Spinal cord (tissue), 4 donors: ENCODE results near the gene KCNE2. TPM values are rescaled to one million over a fixed set of nuclear protein-coding genes. Genes with fewer than 3 reads are reported as not detected.

Experiments used
- polyA plus RNA-seq, 2 donors: library from polyadenylated mRNA; unstranded; fragments of 120-200 nt; gene quantifications; one replicate each; pipeline ENCODE4 v1.2.1, GENCODE V29; 2013; ENCODE audit not compliant: insufficient read length in 2 of 2
- total RNA-seq, 2 donors: library from RNA; depleted of rRNA in 1 of 2; stranded (reverse); fragments of 120-200 nt in 1 of 2; fragments of >200 nt in 1 of 2; gene quantifications; one replicate each; pipeline versions ENCODE4 v1.2.3 to v1.2.4, GENCODE V29; 2013 to 2014

Gene KCNE2
- total and polyA plus RNA-seq, 4 donors: 0.30 to 1.3 (median 0.95) TPM

Other genes with a start within 250 kb of the KCNE2 start
- gene SMIM11, start 11.5 kb downstream of the KCNE2 start, total RNA-seq: 10 to 100 TPM; 11.9 to 39.6 TPM
- 10 to 100 TPM in 1 of 2 donors, 1 to 10 TPM in 1; 9.8 to 12.4 TPM for gene SMIM11, start 11.5 kb downstream of the KCNE2 start, polyA plus RNA-seq
- under 1 TPM in 1 of 2 donors, not detected in 1; 0.11 TPM for gene SMIM34, start 59.9 kb downstream of the KCNE2 start, total RNA-seq
- gene SMIM34, start 59.9 kb downstream of the KCNE2 start, polyA plus RNA-seq: under 1 TPM; 0.33 to 0.92 TPM
- 1 to 10 TPM in 1 of 2 donors, under 1 TPM in 1; 0.69 to 2.2 TPM for gene KCNE1, start 148.2 kb downstream of the KCNE2 start, total RNA-seq
- 1 to 10 TPM; 1.7 to 2.7 TPM for gene KCNE1, start 148.2 kb downstream of the KCNE2 start, polyA plus RNA-seq